SK-N-SH treated with all-trans-retinoic acid at 6 μM for 48 hours (cell line): ENCODE results near the gene DBF4B.

Source experiments
- PATZ1 ChIP-seq: fragments of 250-450 bp; sonication (Bioruptor Pico); IDR thresholded peaks from 2 replicates; pipeline ENCODE4 v1.8.0; 2020; ENCODE audit warnings: mild to moderate bottlenecking, moderate library complexity, borderline replicate concordance
- ZC3H10 ChIP-seq: fragments of 250-450 bp; sonication (Bioruptor Pico); IDR thresholded peaks from 2 replicates; pipeline ENCODE4 v1.5.1; 2021; ENCODE audit warnings: mild to moderate bottlenecking, moderate library complexity

- no peak for TF ChIP-seq PATZ1 (CRISPR knock-in tag)
- TF ChIP-seq ZC3H10 (CRISPR knock-in tag) = no peak
Observed at GRCh38 chr17:44772308-44773045, 64.0 kb downstream of the DBF4B start.
